ENCODE measurements around the gene NFAM1. TPM values are rescaled to one million over a fixed set of nuclear protein-coding genes. Genes with fewer than 3 reads are reported as not detected.

Gene NFAM1
- polyA plus RNA-seq (2013, experiment 1 of 2), result 0.03 TPM
- 0.03 TPM for polyA plus RNA-seq (2013, experiment 2 of 2)

GRCh38 chr22:42432020-42432596 lies at the start of gene NFAM1:
Gene NFAM1, minus strand, starts transcription at chr22:42432403. Its CDS starts 46 bp downstream, at chr22:42432357.
- Histone ChIP-seq H3K4me2 (ENCODE audit: low read length, poor library complexity, severe bottlenecking) (no peak within 1 kb of the TSS), H3K9me3 (ENCODE audit: control insufficient read depth, low read length) (no peaks in the 10 kb centered on the region), H2BK12ac (ENCODE audit: low read length in 2 of 2) (no peak within 1 kb of the TSS), H2BK15ac (ENCODE audit: low read depth, poor library complexity, severe bottlenecking) (no peak within 1 kb of the TSS), H3K18ac (ENCODE audit: low read depth in 1 of 2, low read length in 2 of 2) (no peak within 1 kb of the TSS), H2AK5ac (ENCODE audit: low read length, severe bottlenecking) (no peak within 1 kb of the TSS), H3K4me1 (ENCODE audit: control insufficient read depth, insufficient read depth, low read depth, low read length) (peaks cover 5% of the 10 kb centered on the region), H2BK120ac (ENCODE audit: low read depth, low read length) (no peak within 1 kb of the TSS), H3K36me3 (ENCODE audit: control insufficient read depth in 1 of 2, insufficient read depth in 2 of 2, low read depth in 1 of 2, low read length in 2 of 2) (no peaks in the 10 kb centered on the region), H3K4me3 (ENCODE audit: insufficient read depth in 1 of 2, low read depth in 1 of 2, low read length in 2 of 2) (no peak within 1 kb of the TSS), H4K8ac (ENCODE audit: low read length) (no peak within 1 kb of the TSS), H4K91ac (ENCODE audit: low read length) (no peak within 1 kb of the TSS), H3K23ac (ENCODE audit: low read length in 2 of 2) (no peak within 1 kb of the TSS), H3K27ac (ENCODE audit: low read length, poor library complexity, severe bottlenecking) (no peak within 1 kb of the TSS), H3K9ac (ENCODE audit: low read length) (no peak within 1 kb of the TSS), H2AFZ (ENCODE audit: low read depth, low read length) (no peak within 1 kb of the TSS), H3K4ac (ENCODE audit: low read depth in 1 of 2, low read length in 2 of 2) (no peak within 1 kb of the TSS), H3K27me3 (ENCODE audit: control insufficient read depth in 1 of 2, insufficient read depth in 1 of 2, low read length in 2 of 2) (peaks cover 62 to 88% of the 10 kb centered on the region in 2 experiments), H3K79me1 (replicated peaks; ENCODE audit: low read length, poor library complexity, severe bottlenecking) (no peaks in the 10 kb centered on the region), H3K14ac (ENCODE audit: low read length in 2 of 2) (no peak within 1 kb of the TSS), H2BK5ac (ENCODE audit: low read depth, low read length, poor library complexity, severe bottlenecking) (no peak within 1 kb of the TSS)
- no peak for DNase-seq
- 41% methylated on average over 23 of the region's 24 CpGs for WGBS

- Histone ChIP-seq H3K9ac (ENCODE audit: low read length) (no peak overlapping the region), H4K8ac (ENCODE audit: low read length) (no peak overlapping the region), H2BK120ac (ENCODE audit: low read depth, low read length) (no peak overlapping the region), H2BK12ac (ENCODE audit: low read length in 2 of 2) (no peak overlapping the region), H3K4me2 (ENCODE audit: low read length, poor library complexity, severe bottlenecking) (no peak overlapping the region), H2AFZ (ENCODE audit: low read depth, low read length) (no peak overlapping the region), H3K79me1 (replicated peaks; ENCODE audit: low read length, poor library complexity, severe bottlenecking) (no peaks in the 10 kb centered on the region), H3K14ac (ENCODE audit: low read length in 2 of 2) (no peak overlapping the region), H3K27ac (ENCODE audit: low read length, poor library complexity, severe bottlenecking) (no peak overlapping the region), H3K36me3 (ENCODE audit: control insufficient read depth in 1 of 2, insufficient read depth in 2 of 2, low read depth in 1 of 2, low read length in 2 of 2) (no peaks in the 10 kb centered on the region), H2AK5ac (ENCODE audit: low read length, severe bottlenecking) (no peak overlapping the region), H2BK5ac (ENCODE audit: low read depth, low read length, poor library complexity, severe bottlenecking) (no peak overlapping the region), H3K23ac (ENCODE audit: low read length in 2 of 2) (no peak overlapping the region), H3K4me1 (ENCODE audit: control insufficient read depth, insufficient read depth, low read depth, low read length) (no peaks in the 10 kb centered on the region), H3K9me3 (ENCODE audit: control insufficient read depth, low read length) (no peaks in the 10 kb centered on the region), H3K27me3 (ENCODE audit: control insufficient read depth in 1 of 2, insufficient read depth in 1 of 2, low read length in 2 of 2) (peaks cover 24 to 27% of the 10 kb centered on the region in 2 experiments), H2BK15ac (ENCODE audit: low read depth, poor library complexity, severe bottlenecking) (no peak overlapping the region), H3K18ac (ENCODE audit: low read depth in 1 of 2, low read length in 2 of 2) (no peak overlapping the region), H4K91ac (ENCODE audit: low read length) (no peak overlapping the region), H3K4ac (ENCODE audit: low read depth in 1 of 2, low read length in 2 of 2) (no peak overlapping the region), H3K4me3 (ENCODE audit: insufficient read depth in 1 of 2, low read depth in 1 of 2, low read length in 2 of 2) (no peak overlapping the region)
- DNase-seq, result no peak
- 81% methylated on average over 2 of the region's 2 CpGs for WGBS
Measured at GRCh38 chr22:42475122-42475521, 42.9 kb upstream of the NFAM1 start.

GRCh38 chr22:42473484-42474193 lies 41.4 kb upstream of the NFAM1 start:
- Histone ChIP-seq H3K18ac (ENCODE audit: low read depth in 1 of 2, low read length in 2 of 2) (no peak overlapping the region), H3K9me3 (ENCODE audit: control insufficient read depth, low read length) (no peaks in the 10 kb centered on the region), H3K27me3 (ENCODE audit: control insufficient read depth in 1 of 2, insufficient read depth in 1 of 2, low read length in 2 of 2) (peaks cover 24 to 35% of the 10 kb centered on the region in 2 experiments), H3K4me1 (ENCODE audit: control insufficient read depth, insufficient read depth, low read depth, low read length) (peaks cover 3% of the 10 kb centered on the region), H2BK5ac (ENCODE audit: low read depth, low read length, poor library complexity, severe bottlenecking) (no peak overlapping the region), H2AFZ (ENCODE audit: low read depth, low read length) (no peak overlapping the region), H2BK15ac (ENCODE audit: low read depth, poor library complexity, severe bottlenecking) (no peak overlapping the region), H3K27ac (ENCODE audit: low read length, poor library complexity, severe bottlenecking) (no peak overlapping the region), H2BK12ac (ENCODE audit: low read length in 2 of 2) (no peak overlapping the region), H3K4ac (ENCODE audit: low read depth in 1 of 2, low read length in 2 of 2) (no peak overlapping the region), H3K9ac (ENCODE audit: low read length) (no peak overlapping the region), H2BK120ac (ENCODE audit: low read depth, low read length) (no peak overlapping the region), H3K23ac (ENCODE audit: low read length in 2 of 2) (no peak overlapping the region), H3K4me2 (ENCODE audit: low read length, poor library complexity, severe bottlenecking) (no peak overlapping the region), H3K14ac (ENCODE audit: low read length in 2 of 2) (no peak overlapping the region), H2AK5ac (ENCODE audit: low read length, severe bottlenecking) (no peak overlapping the region), H4K8ac (ENCODE audit: low read length) (no peak overlapping the region), H3K36me3 (ENCODE audit: control insufficient read depth in 1 of 2, insufficient read depth in 2 of 2, low read depth in 1 of 2, low read length in 2 of 2) (no peaks in the 10 kb centered on the region), H3K4me3 (ENCODE audit: insufficient read depth in 1 of 2, low read depth in 1 of 2, low read length in 2 of 2) (no peak overlapping the region), H4K91ac (ENCODE audit: low read length) (no peak overlapping the region), H3K79me1 (replicated peaks; ENCODE audit: low read length, poor library complexity, severe bottlenecking) (no peaks in the 10 kb centered on the region)
- WGBS, result 71% methylated on average over 4 of the region's 5 CpGs
- peak; percentile 74 for DNase-seq

- Histone ChIP-seq H3K9me3 (ENCODE audit: control insufficient read depth, low read length) (no peaks in the 10 kb centered on the region), H3K36me3 (ENCODE audit: control insufficient read depth in 1 of 2, insufficient read depth in 2 of 2, low read depth in 1 of 2, low read length in 2 of 2) (no peaks in the 10 kb centered on the region), H3K27ac (ENCODE audit: low read length, poor library complexity, severe bottlenecking) (no peak overlapping the region), H3K4me3 (ENCODE audit: insufficient read depth in 1 of 2, low read depth in 1 of 2, low read length in 2 of 2) (no peak overlapping the region), H3K4me1 (ENCODE audit: control insufficient read depth, insufficient read depth, low read depth, low read length) (peaks cover 3% of the 10 kb centered on the region), H2BK15ac (ENCODE audit: low read depth, poor library complexity, severe bottlenecking) (no peak overlapping the region), H3K4ac (ENCODE audit: low read depth in 1 of 2, low read length in 2 of 2) (no peak overlapping the region), H4K91ac (ENCODE audit: low read length) (no peak overlapping the region), H3K4me2 (ENCODE audit: low read length, poor library complexity, severe bottlenecking) (no peak overlapping the region), H3K9ac (ENCODE audit: low read length) (no peak overlapping the region), H2BK120ac (ENCODE audit: low read depth, low read length) (no peak overlapping the region), H3K27me3 (ENCODE audit: control insufficient read depth in 1 of 2, insufficient read depth in 1 of 2, low read length in 2 of 2) (peaks cover 24 to 38% of the 10 kb centered on the region in 2 experiments), H3K14ac (ENCODE audit: low read length in 2 of 2) (no peak overlapping the region), H3K23ac (ENCODE audit: low read length in 2 of 2) (no peak overlapping the region), H2BK5ac (ENCODE audit: low read depth, low read length, poor library complexity, severe bottlenecking) (no peak overlapping the region), H2AK5ac (ENCODE audit: low read length, severe bottlenecking) (no peak overlapping the region), H3K18ac (ENCODE audit: low read depth in 1 of 2, low read length in 2 of 2) (no peak overlapping the region), H4K8ac (ENCODE audit: low read length) (no peak overlapping the region), H3K79me1 (replicated peaks; ENCODE audit: low read length, poor library complexity, severe bottlenecking) (no peaks in the 10 kb centered on the region), H2BK12ac (ENCODE audit: low read length in 2 of 2) (no peak overlapping the region), H2AFZ (ENCODE audit: low read depth, low read length) (no peak overlapping the region)
- 95% methylated on average over 8 of the region's 8 CpGs for WGBS
- DNase-seq, result no peak
Measured at GRCh38 chr22:42472671-42473070, 40.5 kb upstream of the NFAM1 start.

Measured in mesenchymal stem cell (in vitro differentiated cells and primary cell).